HG02798 (cell line): Measurements from ENCODE around the gene TSEN2.

Experiments used
- ATAC-seq: cut with Tn5 transposase; IDR thresholded peaks from one replicate; pipeline ENCODE4 v1.9.1; 2021; ENCODE audit warnings: mild to moderate bottlenecking; ENCODE audit not compliant: unreplicated experiment, poor library complexity

The TSEN2 gene

DNA sequence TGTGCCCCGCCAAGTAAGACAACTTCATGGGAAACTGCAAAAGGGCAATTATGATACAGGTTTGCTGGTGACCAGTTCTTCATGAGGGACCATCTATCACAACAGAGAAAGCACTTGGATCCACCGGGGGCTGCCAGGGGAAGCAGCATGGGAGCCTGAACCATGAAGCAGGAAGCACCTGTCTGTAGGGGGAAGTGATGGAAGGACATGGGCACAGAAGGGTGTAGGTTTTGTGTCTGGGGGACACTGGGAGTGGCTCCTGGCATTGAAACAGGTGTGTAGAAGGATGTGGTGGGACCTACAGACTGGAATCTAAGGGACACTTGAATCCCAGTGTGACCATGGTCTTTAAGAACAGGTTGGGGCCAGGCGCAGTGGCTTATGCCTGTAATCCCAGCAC, 95.2 kb downstream of the TSEN2 start:
- ATAC-seq, result no peak

DNA sequence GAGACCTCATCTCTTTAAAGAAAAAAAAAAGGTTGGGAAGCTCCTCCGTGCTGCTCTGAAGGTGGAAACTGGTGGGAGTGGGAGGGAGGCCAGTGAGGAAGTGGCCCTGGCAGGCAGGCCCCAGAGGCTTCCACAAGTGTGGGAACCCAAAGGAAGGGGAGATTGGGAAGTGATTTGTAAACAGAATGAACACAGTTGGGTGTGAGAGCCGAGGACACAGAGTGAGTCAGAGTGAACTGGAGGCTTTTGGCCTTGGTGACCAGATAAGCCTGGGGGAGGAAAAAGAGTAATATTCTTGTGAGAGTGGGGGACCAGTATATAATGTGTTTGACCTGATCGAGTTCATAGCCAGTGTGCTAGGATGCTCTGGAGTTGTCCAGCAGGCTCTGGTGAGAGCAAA, 95.6 kb downstream of the TSEN2 start:
- no peak for ATAC-seq

DNA sequence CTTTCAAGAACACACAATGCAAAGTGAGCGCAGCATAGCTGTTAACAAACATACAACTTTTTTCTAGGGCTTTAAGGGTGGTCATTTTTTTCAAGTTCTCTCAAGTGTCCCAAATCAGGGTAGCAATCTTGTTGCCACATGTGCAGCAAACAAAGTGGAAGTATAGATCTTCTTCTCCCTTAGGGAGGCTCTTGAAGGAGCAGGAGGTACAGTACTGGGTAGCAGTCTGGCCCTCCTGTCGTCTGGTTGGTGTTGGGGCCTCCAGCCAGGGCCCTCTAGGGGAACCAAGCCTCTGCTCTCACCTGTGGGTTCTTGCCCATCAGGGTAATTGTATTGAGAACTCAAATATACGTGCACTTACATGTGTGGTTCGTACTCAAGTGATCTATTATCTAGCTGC, 98.5 kb downstream of the TSEN2 start:
- no peak for ATAC-seq
